ENCODE measurements around the gene APBB2. TPM values are rescaled to one million over a fixed set of nuclear protein-coding genes. Genes with fewer than 3 reads are reported as not detected.

Gene APBB2
- total and polyA plus RNA-seq, 2 of the 4 experiments (the other 2 are of a cell fraction) = 47.9 to 75.5 TPM

GRCh38 chr4:40954088-40954668, 260.2 kb downstream of the APBB2 start:
- Histone ChIP-seq H2BK20ac (ENCODE audit: low read depth, low read length) (no peak overlapping the region), H4K20me1 (ENCODE audit: insufficient read depth, low read length) (no peaks in the 10 kb centered on the region), H3K14ac (replicated peaks; ENCODE audit: low read depth, low read length) (no peak overlapping the region), H2AK5ac (ENCODE audit: low read depth, low read length) (no peak overlapping the region), H2BK15ac (ENCODE audit: low read depth, low read length) (no peak overlapping the region), H4K8ac (ENCODE audit: low read depth in 2 of 2, low read length in 2 of 2) (no peak overlapping the region), H4K5ac (ENCODE audit: low read depth, low read length) (no peak overlapping the region), H3K27me3 (ENCODE audit: control insufficient read depth, insufficient read depth, low read length) (no peaks in the 10 kb centered on the region), H3K9me1 (ENCODE audit: insufficient read depth, low read length) (no peaks in the 10 kb centered on the region), H3K23ac (ENCODE audit: low read depth, low read length) (no peak overlapping the region), H2AFZ (replicated peaks; ENCODE audit: low read length, poor library complexity) (no peak overlapping the region), H2AK9ac (replicated peaks; ENCODE audit: low read depth, low read length, poor library complexity) (no peak overlapping the region), H3K4me1 (ENCODE audit: control insufficient read depth, insufficient read depth, low read length) (peaks cover 3% of the 10 kb centered on the region; the same call in 1 of the 2 replicates), H3K27ac (ENCODE audit: insufficient read depth, low read length) (no peak overlapping the region), H3K18ac (ENCODE audit: low read depth, low read length) (no peak overlapping the region), H2BK5ac (ENCODE audit: low read depth, low read length, poor library complexity, severe bottlenecking) (no peak overlapping the region), H3K56ac (ENCODE audit: extremely low read depth, insufficient read depth, low read length) (no peak overlapping the region), H3K4me2 (ENCODE audit: low read depth, low read length) (no peak overlapping the region), H2BK120ac (ENCODE audit: low read depth, low read length) (no peak overlapping the region), H4K91ac (ENCODE audit: insufficient read depth, low read depth, low read length) (no peak overlapping the region), H3K4me3 (ENCODE audit: insufficient read depth, low read depth, low read length) (no peak overlapping the region), H3K36me3 (ENCODE audit: control insufficient read depth, insufficient read depth, low read length) (no peaks in the 10 kb centered on the region), H3K9me3 (ENCODE audit: control insufficient read depth, insufficient read depth, low read length) (no peaks in the 10 kb centered on the region), H3K9ac (ENCODE audit: low read depth, low read length) (no peak overlapping the region), H3K79me1 (ENCODE audit: low read depth in 1 of 2, low read length in 2 of 2) (peaks cover 3 to 5% of the 10 kb centered on the region in 2 experiments; a peak in 2 of 4 replicates), H3K4ac (ENCODE audit: low read depth, low read length) (no peak overlapping the region)
- CTCF ChIA-PET = no interaction called here
- BruUV-seq (replicated peaks) = no TSS peak
- dilution Hi-C loops (cut with HindIII; ENCODE audit: low sequenced_read_pairs, unreplicated experiment) = no loop called here
- intact Hi-C loops (cut with micrococcal nuclease) = no loop called here
- in situ Hi-C loops (cut with MboI; ENCODE audit: low sequenced_read_pairs) = no loop called here
- DNase-seq (no peak), ATAC-seq (ENCODE audit: low read depth) (no peak)
- TF ChIP-seq MAZ (IDR thresholded peaks at IDR 0.05; ENCODE audit: borderline replicate concordance, low read depth, low read length) (no peak), RFX5 (IDR thresholded peaks at IDR 0.05; ENCODE audit: low read depth, low read length) (no peak)
- POLR2A ChIA-PET (ENCODE audit: unreplicated experiment) = no interaction called here
- WGBS, 2 experiments (ENCODE audit: extremely low coverage in 2 of 2, insufficient read length in 1 of 2) = 100% methylated on average over 1 of the region's 8 CpGs; no CpG with 5 or more reads in 1 of the 2 experiments

All from IMR-90 (cell line).